HG02678 (cell line): ENCODE data around the gene ADAMTS10.
"Not testable (repeated sequence)": the region's sequence is repeated elsewhere in the genome, so short reads cannot be mapped to it uniquely, and the experiment has no call there.

Source experiments
- ATAC-seq: cut with Tn5 transposase; IDR thresholded peaks from one replicate; pipeline ENCODE4 v1.9.1; 2021; ENCODE audit warnings: mild to moderate bottlenecking, moderate library complexity; ENCODE audit not compliant: unreplicated experiment

ADAMTS10 gene

GRCh38 chr19:8566855-8567254 is 43.7 kb downstream of the ADAMTS10 start:
- no peak for ATAC-seq

GRCh38 chr19:8564866-8565265 is 45.6 kb downstream of the ADAMTS10 start:
- ATAC-seq, result not testable (repeated sequence)

DNA sequence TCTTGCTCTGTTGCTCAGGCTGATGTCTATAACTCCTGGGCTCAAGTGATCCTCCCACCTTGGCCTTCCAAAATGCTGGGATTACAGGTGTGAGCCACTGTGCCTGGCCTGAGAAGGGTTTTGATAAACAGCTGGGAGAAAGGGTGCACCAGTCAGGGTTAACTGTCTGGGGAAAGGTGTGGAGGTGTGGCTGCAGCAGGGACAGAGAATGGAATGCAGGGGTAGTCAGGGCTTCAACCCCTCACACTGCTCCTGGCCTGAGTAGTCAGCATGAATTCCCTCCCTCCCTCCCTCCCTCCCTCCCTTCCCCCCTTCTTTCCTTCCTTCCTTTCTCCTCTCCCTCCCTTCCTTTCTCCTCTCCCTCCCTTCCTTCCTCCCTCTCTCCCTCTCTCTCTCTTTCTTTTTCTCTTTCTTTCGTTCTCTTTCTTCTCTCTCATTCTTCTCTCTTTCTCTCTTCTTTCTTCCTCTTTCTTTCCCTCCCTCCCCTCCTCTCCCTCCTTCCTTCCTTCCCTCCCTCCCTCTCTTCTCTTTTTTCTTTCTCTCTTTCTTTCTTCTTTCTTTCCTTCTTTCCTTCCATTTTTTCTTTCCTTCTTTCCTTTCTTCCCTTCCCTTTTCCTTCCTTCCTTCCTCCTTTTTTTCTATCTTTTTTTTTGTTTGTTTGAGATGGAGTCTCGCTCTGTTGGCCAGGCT is 49.3 kb downstream of the ADAMTS10 start:
- ATAC-seq, result no peak

- ATAC-seq, result no peak
Measured at GRCh38 chr19:8558325-8558724, 52.2 kb downstream of the ADAMTS10 start.

GRCh38 chr19:8557642-8558238 is 52.8 kb downstream of the ADAMTS10 start:
- no peak for ATAC-seq

GRCh38 chr19:8553729-8554128 is 56.8 kb downstream of the ADAMTS10 start:
- ATAC-seq, result not testable (repeated sequence)

- no peak for ATAC-seq
Measured at GRCh38 chr19:8552810-8553209, 57.7 kb downstream of the ADAMTS10 start.

DNA sequence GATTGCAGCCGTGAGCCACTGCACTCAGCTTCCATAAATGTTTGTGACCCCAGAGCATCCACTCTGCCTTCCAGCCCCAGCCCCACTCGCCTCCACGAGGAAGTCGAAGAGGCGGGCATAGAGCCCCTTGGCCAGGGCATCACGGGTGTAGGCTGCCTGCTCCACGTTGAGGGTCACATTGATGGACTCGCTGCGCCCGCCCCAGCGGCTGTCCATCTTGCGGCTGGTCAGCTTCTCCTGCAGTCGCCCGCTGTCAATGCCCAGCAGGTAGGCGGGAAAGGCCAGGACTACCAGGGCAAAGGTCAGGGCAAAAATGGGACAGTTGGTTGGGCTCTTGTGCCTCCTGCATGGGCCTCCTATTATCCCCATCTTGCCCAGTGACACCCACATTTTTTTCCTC is 60.4 kb downstream of the ADAMTS10 start:
- no peak for ATAC-seq

DNA sequence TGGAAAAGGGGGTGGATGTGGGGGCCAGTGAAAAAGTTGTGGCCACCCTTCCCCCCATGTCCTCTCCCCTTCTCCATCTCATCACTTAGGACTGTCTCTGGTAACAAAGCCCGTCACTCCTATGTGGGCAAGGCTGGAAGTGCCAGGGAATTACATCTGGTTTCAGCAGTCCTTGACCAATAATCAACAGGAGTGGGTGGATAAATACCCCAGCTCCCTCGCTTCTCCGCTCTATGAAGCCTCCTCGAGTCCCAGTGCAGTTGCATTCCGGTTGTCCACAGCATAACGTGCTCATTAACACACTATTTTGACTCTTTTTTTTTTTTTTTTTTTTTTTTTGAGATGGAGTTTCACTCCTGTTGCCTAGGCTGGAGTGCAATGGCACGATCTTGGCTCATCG is 64.8 kb downstream of the ADAMTS10 start:
- ATAC-seq, result no peak

DNA sequence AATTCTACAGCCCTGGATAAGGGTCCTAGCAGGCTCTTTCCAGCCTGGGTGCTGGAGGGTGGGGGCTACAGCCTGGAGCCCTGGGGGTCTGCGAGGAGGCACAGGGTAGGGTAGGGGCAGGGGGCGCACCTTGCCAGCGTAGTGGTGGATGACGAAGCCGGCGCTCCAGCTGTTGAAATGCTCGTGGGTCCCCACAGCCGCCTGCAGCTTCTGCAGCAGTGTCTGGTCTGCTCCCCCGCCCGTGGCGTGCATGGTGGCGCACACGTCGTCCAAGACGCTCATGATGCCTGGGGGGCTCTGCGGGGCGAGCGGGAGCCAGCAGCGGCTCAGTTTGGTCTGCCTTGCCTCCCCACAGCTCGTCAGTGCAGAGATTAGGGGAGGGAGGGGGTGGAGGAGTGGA is 66.3 kb downstream of the ADAMTS10 start:
- ATAC-seq, result no peak

DNA sequence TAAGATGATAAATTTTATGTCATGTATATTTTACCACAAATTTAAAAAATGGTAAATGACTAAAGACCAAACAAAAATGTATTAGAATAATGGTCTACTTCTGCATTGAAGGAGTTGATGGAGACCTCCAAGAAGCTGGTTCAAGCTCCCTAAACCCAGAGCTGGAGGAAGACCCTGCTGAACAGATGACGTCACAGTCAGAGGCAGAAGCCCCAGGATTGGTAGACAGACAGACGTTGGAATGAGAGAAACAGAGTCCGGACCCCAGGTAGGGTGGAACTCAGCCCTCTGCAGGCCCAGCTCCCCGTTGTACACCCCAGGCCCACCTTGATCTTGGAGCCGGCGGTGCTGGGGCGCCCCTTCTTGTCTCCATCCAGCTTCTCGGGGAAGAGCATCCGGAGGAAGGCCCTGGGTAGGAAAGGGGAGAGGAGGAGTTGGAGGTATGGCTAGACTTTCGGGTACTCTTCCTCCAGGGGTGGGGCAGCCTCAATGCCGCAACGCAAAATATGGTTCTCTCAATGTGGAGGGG is 70.8 kb downstream of the ADAMTS10 start:
- ATAC-seq, result no peak

DNA sequence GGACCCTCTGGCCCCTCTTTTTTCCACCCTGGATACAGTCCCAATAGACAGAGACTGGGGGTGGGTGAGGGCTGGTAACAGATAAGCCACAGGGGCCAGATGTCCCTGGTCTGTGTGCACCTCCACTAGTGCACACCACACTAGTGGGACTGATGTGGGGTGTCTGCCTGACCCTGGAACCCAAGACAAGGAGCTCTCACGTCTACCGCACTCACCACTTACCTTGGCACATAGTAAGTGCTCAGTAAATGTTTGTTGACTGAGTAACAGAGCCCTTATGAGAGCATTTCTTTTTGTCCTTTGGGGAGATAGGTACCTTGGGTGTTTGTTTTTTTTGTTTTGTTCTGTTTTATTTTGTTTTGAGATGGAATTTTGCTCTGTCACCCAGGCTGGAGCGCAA is 73.4 kb downstream of the ADAMTS10 start:
- no peak for ATAC-seq

- no peak for ATAC-seq
Measured at GRCh38 chr19:8536282-8536681, 74.2 kb downstream of the ADAMTS10 start.

- no peak for ATAC-seq
Measured at GRCh38 chr19:8532225-8532624, 78.3 kb downstream of the ADAMTS10 start.

- ATAC-seq, result no peak
Measured at GRCh38 chr19:8531470-8531869, 79.0 kb downstream of the ADAMTS10 start.
